RWPE1 (cell line): Measurements from ENCODE around the gene NUP205.

Source experiments
- CTCF ChIA-PET: fragments of 350-600 bp; sonication (Branson Sonifier 250); formaldehyde crosslinking; extraction: SDS; loops from one replicate; lab custom pipeline; 2021; lab: Yijun Ruan, JAX
- POLR2A ChIA-PET: fragments of 400-600 bp; formaldehyde crosslinking; extraction: SDS; loops from one replicate; lab custom pipeline; 2020; ENCODE audit warnings: antibody characterized with exemption; ENCODE audit not compliant: low non-redundant PET; lab: Yijun Ruan, JAX
- DNase-seq: peaks from one replicate; pipeline ENCODE4 v3.0.0; 2012; ENCODE audit warnings: low spot score
- H3K27ac ChIP-seq: fragments of 450-650 bp; 2 replicates; pipeline ENCODE4 v1.5.1; 2017
- TF ChIP-seq, protein P1 (sequence below): fragments of 450-650 bp; conservative IDR thresholded peaks from 2 replicates; pipeline ENCODE4 v1.5.1; 2017; ENCODE audit warnings: low read depth, mild to moderate bottlenecking

NUP205 gene

DNA sequence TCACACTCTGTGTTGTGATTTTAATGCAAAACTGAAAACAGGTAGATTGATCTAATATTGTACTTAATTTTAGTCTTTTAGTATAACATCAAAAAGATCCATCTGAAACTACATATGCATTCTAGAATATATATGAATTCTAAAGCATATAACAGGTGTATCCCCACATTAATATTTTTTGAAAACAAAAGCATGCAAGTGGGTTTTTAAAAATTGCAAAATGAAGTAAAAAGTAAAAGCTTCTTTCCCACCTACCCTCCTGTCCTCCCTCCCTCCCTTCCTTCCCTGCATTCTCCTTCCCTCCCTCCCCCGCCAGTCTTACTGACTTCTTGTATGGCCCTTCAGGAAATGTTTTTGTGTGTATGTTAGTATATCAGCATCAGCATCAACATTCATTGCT is 90.0 kb downstream of the NUP205 start:
- ChIA-PET CTCF (no interaction called here), POLR2A (no interaction called here)
- TF ChIP-seq, protein P1, sequence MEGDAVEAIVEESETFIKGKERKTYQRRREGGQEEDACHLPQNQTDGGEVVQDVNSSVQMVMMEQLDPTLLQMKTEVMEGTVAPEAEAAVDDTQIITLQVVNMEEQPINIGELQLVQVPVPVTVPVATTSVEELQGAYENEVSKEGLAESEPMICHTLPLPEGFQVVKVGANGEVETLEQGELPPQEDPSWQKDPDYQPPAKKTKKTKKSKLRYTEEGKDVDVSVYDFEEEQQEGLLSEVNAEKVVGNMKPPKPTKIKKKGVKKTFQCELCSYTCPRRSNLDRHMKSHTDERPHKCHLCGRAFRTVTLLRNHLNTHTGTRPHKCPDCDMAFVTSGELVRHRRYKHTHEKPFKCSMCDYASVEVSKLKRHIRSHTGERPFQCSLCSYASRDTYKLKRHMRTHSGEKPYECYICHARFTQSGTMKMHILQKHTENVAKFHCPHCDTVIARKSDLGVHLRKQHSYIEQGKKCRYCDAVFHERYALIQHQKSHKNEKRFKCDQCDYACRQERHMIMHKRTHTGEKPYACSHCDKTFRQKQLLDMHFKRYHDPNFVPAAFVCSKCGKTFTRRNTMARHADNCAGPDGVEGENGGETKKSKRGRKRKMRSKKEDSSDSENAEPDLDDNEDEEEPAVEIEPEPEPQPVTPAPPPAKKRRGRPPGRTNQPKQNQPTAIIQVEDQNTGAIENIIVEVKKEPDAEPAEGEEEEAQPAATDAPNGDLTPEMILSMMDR: no peak
- no peak overlapping the region for H3K27ac ChIP-seq
- no peak for DNase-seq

DNA sequence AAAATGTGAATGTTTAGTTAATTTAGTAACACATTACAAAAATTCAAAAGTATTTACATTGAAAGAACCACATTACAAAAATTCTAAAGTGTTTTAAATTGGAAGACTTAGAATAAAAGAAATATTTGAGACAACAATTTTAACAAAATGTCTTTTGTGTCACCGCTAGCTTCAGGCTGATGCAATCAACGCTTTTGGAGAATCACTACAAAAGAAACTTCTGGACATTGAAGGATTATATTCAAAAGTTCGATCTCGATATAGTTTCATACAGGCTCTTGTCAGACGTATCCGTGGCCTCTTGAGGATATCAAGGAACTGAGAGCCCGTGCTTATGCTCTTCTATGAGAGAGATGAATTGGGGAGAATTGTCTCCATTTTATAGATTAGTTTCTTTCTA is 90.5 kb downstream of the NUP205 start:
- H3K27ac ChIP-seq: no peak overlapping the region
- no peak for DNase-seq
- ChIA-PET CTCF (no interaction called here), POLR2A (no interaction called here)
- TF ChIP-seq, protein P1: no peak

DNA sequence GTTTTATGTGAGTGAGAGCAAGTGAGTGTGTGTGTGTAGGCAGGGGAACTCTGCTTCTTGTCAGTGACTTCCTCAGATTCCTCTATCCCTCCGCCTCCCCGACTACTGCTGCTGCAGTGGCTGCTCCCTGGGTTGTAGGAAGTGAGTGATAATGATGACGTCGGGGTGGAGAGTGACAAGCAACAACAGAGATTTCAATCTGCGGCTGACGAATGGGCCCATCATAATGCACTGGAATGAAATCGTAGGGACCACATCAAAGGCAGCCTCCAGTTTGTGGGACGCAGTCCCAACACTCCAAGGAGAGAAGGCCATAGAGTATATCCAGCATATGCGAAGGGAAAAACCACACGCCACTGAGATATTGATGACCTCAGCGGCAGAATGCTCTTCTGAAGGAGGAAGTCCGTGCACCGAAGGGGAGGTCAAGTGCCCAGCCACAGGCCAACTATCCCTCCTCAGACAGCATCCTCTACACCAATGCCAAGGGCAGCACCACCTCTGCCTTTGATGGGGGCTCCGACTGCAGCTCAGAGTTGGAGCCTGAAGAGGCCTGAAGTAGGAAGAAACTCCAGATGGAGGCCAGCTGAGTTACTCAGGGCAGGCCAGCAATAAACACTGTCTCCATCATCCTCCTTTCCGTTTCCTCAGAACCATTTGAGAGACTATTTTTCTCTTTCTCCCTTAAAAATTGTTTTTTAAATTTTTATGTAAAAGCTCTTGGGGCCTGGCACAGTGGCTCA is 93.3 kb downstream of the NUP205 start:
- no peak for DNase-seq
- peak overlapping the region; percentile 28; the same call in 1 of the 2 replicates for H3K27ac ChIP-seq
- ChIA-PET POLR2A (no interaction called here), CTCF (no interaction called here)
- TF ChIP-seq, protein P1: no peak

DNA sequence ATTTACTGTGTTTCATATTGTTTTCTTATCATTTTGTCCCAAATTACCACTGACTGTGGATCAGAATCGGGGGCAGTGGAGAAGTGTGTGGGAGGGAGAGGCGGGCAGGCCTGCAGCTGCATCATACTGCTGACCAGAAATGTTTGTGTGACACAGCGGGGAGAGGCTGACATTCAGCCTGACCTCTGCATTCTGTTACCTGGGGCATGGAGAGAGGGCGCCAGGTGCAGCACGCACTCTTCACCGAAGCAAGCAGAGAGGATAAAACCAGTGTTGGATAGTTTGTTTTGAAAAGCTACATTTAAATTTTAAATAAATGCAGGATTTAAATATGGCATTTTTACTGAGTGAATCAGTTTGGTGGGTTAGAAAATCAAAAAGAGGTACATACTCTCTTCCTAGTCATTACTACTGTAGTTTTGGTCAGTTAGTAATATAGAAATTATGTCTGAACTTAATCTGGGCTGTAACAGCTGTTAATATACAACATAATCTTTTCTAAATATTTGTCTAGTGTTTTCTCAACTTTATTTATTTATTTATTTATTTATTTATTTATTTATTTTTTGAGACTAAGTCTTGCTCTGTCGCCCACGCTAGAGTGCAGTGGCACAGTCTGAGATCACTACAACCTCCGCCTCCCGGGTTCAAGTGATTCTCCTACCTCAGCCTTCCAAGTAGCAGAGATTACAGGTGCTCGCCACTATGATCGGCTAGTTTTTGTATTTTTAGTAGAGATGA is 95.8 kb downstream of the NUP205 start:
- ChIA-PET POLR2A (no interaction called here), CTCF (interaction anchor here (0.6 kb wide), 1 partner anchor 11 kb away, joined by 4 read pairs; no protein-coding TSS in a partner anchor)
- H3K27ac ChIP-seq: no peak overlapping the region
- TF ChIP-seq, protein P1: no peak
- DNase-seq: no peak

DNA sequence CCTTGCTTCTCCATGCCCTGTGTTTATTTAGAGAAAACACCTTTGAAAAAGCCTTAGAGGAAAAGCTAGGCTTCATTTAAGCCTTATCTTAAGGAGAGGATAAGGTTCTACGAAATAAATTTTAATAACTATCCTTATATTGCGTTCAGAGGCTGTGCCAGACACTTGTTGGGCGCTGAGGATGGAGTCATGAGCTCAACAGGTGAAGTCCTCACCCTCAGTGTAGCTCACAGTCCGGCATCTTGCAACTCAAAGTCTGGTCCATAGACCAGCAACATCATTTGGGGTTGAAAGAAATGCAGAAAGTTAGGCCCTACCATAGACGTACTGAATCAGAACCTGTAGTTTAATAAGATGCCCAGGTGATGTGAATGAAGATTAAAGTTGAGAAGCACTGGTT is 100.8 kb downstream of the NUP205 start:
- ChIA-PET CTCF (no interaction called here), POLR2A (no interaction called here)
- no peak for DNase-seq
- TF ChIP-seq, protein P1: no peak
- no peak overlapping the region for H3K27ac ChIP-seq

DNA sequence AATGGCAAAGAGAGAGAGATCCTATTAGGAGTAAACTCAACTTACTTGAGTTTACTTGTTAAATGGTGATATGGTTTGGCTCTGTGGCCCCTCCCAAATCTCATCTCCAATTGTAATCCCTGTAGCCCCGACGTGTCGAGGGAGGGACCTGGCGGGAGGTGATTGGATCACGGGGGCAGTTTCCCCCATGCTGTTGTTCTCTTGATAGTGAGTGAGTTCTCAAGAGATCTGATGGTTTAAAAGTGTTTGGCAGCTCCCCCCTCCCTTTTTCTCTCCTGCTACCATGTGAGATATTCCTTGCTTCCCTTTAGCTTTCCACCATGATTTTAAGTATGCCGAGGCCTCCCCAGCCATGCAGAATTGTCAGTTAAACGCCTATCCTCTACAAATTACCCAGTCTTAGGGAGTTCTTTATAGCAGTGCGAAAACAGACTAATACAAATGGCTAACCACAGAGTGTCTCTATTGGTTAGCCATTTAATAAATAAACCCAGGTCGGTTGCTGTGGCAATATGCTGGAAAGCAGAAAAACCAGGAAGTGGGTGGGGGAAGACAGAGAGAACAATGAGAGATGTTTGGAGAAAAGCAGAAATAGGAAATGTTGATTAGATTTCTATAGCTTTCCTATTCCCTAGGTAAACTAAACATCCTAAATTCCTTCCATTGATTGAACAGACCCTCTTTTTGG is 101.6 kb downstream of the NUP205 start:
- ChIA-PET POLR2A (no interaction called here), CTCF (no interaction called here)
- no peak for DNase-seq
- TF ChIP-seq, protein P1: no peak
- H3K27ac ChIP-seq: no peak overlapping the region
